HEK293 (cell line): Measurements from ENCODE around the gene MARK3.

Experiments
- CTCF ChIA-PET: fragments of 350-600 bp; formaldehyde crosslinking; extraction: SDS; loops from one replicate; lab custom pipeline; 2021; ENCODE audit warnings: antibody characterized with exemption; lab: Yijun Ruan, JAX
- POLR2A ChIA-PET: fragments of 300-600 bp; formaldehyde crosslinking; extraction: SDS; loops from one replicate; lab custom pipeline; 2020; ENCODE audit warnings: antibody characterized with exemption, inconsistent platforms; lab: Yijun Ruan, JAX
- H3K27ac ChIP-seq: fragments of 200-500 bp; sonication (Bioruptor generic); 2 replicates; pipeline ENCODE4 v1.5.1; 2014; ENCODE audit warnings: low read depth, low read length, control low read depth, inconsistent platforms; ENCODE audit errors: extremely low read depth
- H3K36me3 ChIP-seq, 2 experiments: fragments of 200-500 bp in 1 of 2; sonication (Bioruptor generic) in 1 of 2; 1 replicate in 1 of 2; 2 replicates in 1 of 2; pipeline ENCODE4 v1.5.1; 2014 to 2017; ENCODE audit warnings: inconsistent platforms in 2 of 2, low read length in 2 of 2; ENCODE audit not compliant: control insufficient read depth in 2 of 2, insufficient read depth in 1 of 2
- H3K4me1 ChIP-seq: fragments of 200-500 bp; sonication (Bioruptor generic); 2 replicates; pipeline ENCODE4 v1.5.1; 2014; ENCODE audit warnings: mild to moderate bottlenecking, low read length, inconsistent platforms; ENCODE audit not compliant: control insufficient read depth, insufficient read depth
- H3K4me3 ChIP-seq: 2 replicates; pipeline ENCODE4 v1.5.1; 2011; ENCODE audit warnings: low read depth, mild to moderate bottlenecking, control low read depth, low read length, moderate library complexity
- H3K9me3 ChIP-seq: fragments of 200-500 bp; sonication (Bioruptor generic); 2 replicates; pipeline ENCODE4 v1.5.1; 2014; ENCODE audit warnings: low read depth, low read length, inconsistent platforms; ENCODE audit not compliant: control insufficient read depth, insufficient read depth
- BCL11B ChIP-seq: fragments of 450-650 bp; formaldehyde crosslinking; IDR thresholded peaks from 2 replicates; pipeline ENCODE4 v1.5.1; 2016; ENCODE audit warnings: low read depth, missing biosample characterization, missing genetic modification characterization
- FEZF1 ChIP-seq: fragments of 450-650 bp; formaldehyde crosslinking; IDR thresholded peaks from 2 replicates; pipeline ENCODE4 v1.5.1; 2016; ENCODE audit warnings: missing biosample characterization, missing genetic modification characterization
- HOXA7 ChIP-seq: sonication (generic); formaldehyde crosslinking; IDR thresholded peaks from 2 replicates; pipeline ENCODE4 v1.8.1; 2022; ENCODE audit warnings: missing genetic modification reagents, borderline replicate concordance
- PRDM4 ChIP-seq: fragments of 450-650 bp; formaldehyde crosslinking; IDR thresholded peaks from 2 replicates; pipeline ENCODE4 v1.5.1; 2017; ENCODE audit warnings: missing biosample characterization, missing genetic modification characterization
- REPIN1 ChIP-seq: fragments of 450-650 bp; formaldehyde crosslinking; IDR thresholded peaks from 2 replicates; pipeline ENCODE4 v1.5.1; 2017; ENCODE audit warnings: missing biosample characterization, missing genetic modification characterization, low read depth
- SCRT1 ChIP-seq: fragments of 450-650 bp; formaldehyde crosslinking; IDR thresholded peaks from 2 replicates; pipeline ENCODE4 v1.5.1; 2016; ENCODE audit warnings: missing biosample characterization, missing genetic modification characterization, borderline replicate concordance
- SCRT2 ChIP-seq: fragments of 450-650 bp; formaldehyde crosslinking; IDR thresholded peaks from 2 replicates; pipeline ENCODE4 v1.5.1; 2016; ENCODE audit warnings: missing biosample characterization, missing genetic modification characterization
- SP2 ChIP-seq: fragments of 450-650 bp; formaldehyde crosslinking; IDR thresholded peaks from 2 replicates; pipeline ENCODE4 v1.5.1; 2016; ENCODE audit warnings: missing biosample characterization, missing genetic modification characterization
- TRIM28 ChIP-seq: IDR thresholded peaks from 2 replicates; pipeline ENCODE4 v1.6.1; 2011; ENCODE audit warnings: low read length, control low read depth, borderline replicate concordance
- TSHZ1 ChIP-seq: fragments of 450-650 bp; formaldehyde crosslinking; IDR thresholded peaks from 2 replicates; pipeline ENCODE4 v1.5.1; 2016; ENCODE audit warnings: missing biosample characterization, missing genetic modification characterization, borderline replicate concordance
- ZFP69B ChIP-seq: fragments of 450-650 bp; formaldehyde crosslinking; IDR thresholded peaks from 2 replicates; pipeline ENCODE4 v1.5.1; 2016; ENCODE audit warnings: missing biosample characterization, missing genetic modification characterization
- ZNF146 ChIP-seq: fragments of 450-650 bp; formaldehyde crosslinking; IDR thresholded peaks from 2 replicates; pipeline ENCODE4 v1.5.1; 2016; ENCODE audit warnings: missing biosample characterization, missing genetic modification characterization
- ZNF16 ChIP-seq: fragments of 450-650 bp; formaldehyde crosslinking; IDR thresholded peaks from 2 replicates; pipeline ENCODE4 v1.5.1; 2016; ENCODE audit warnings: low read depth, missing biosample characterization, missing genetic modification characterization
- ZNF169 ChIP-seq: fragments of 450-650 bp; formaldehyde crosslinking; IDR thresholded peaks from 2 replicates; pipeline ENCODE4 v1.5.1; 2016; ENCODE audit warnings: missing biosample characterization, missing genetic modification characterization
- ZNF2 ChIP-seq: fragments of 450-650 bp; formaldehyde crosslinking; IDR thresholded peaks from 2 replicates; pipeline ENCODE4 v1.5.1; 2016; ENCODE audit warnings: missing biosample characterization, missing genetic modification characterization
- ZNF223 ChIP-seq: fragments of 450-650 bp; formaldehyde crosslinking; IDR thresholded peaks from 2 replicates; pipeline ENCODE4 v1.5.1; 2016; ENCODE audit warnings: missing biosample characterization, missing genetic modification characterization
- ZNF23 ChIP-seq: fragments of 450-650 bp; formaldehyde crosslinking; IDR thresholded peaks from 2 replicates; pipeline ENCODE4 v1.5.1; 2016; ENCODE audit warnings: missing biosample characterization, missing genetic modification characterization, borderline replicate concordance
- ZNF350 ChIP-seq: fragments of 450-650 bp; formaldehyde crosslinking; IDR thresholded peaks from 2 replicates; pipeline ENCODE4 v1.5.0; 2017; ENCODE audit warnings: missing biosample characterization, mild to moderate bottlenecking, missing genetic modification characterization
- ZNF558 ChIP-seq: fragments of 450-650 bp; formaldehyde crosslinking; IDR thresholded peaks from 2 replicates; pipeline ENCODE4 v1.5.1; 2016; ENCODE audit warnings: missing biosample characterization, missing genetic modification characterization
- ZNF677 ChIP-seq: fragments of 450-650 bp; IDR thresholded peaks from 2 replicates; pipeline ENCODE4 v1.5.0; 2018; ENCODE audit warnings: missing biosample characterization, mild to moderate bottlenecking, missing genetic modification characterization, moderate library complexity
- ZNF707 ChIP-seq: fragments of 450-650 bp; formaldehyde crosslinking; IDR thresholded peaks from 2 replicates; pipeline ENCODE4 v1.5.1; 2016; ENCODE audit warnings: missing biosample characterization, missing genetic modification characterization
- ZNF76 ChIP-seq: fragments of 450-650 bp; formaldehyde crosslinking; IDR thresholded peaks from 2 replicates; pipeline ENCODE4; 2016; ENCODE audit warnings: low read depth, missing biosample characterization, missing genetic modification characterization, borderline replicate concordance
- ZSCAN23 ChIP-seq: fragments of 450-650 bp; formaldehyde crosslinking; IDR thresholded peaks from 2 replicates; pipeline ENCODE4 v1.5.1; 2016; ENCODE audit warnings: missing biosample characterization, missing genetic modification characterization
- TF ChIP-seq, protein P1 (sequence below): fragments of 450-650 bp; formaldehyde crosslinking; IDR thresholded peaks from 2 replicates; pipeline ENCODE4 v1.5.1; 2016; ENCODE audit warnings: missing biosample characterization, missing genetic modification characterization
- TF ChIP-seq, protein P2 (sequence below): sonication (generic); formaldehyde crosslinking; IDR thresholded peaks from 2 replicates; pipeline ENCODE4 v1.8.1; 2022; ENCODE audit warnings: mild to moderate bottlenecking, moderate library complexity, missing genetic modification reagents

The MARK3 gene

GRCh38 chr14:103548463-103549351 lies 163.5 kb downstream of the MARK3 start:
- no peaks in the 10 kb centered on the region for H3K36me3 ChIP-seq
- TF ChIP-seq, protein P1, sequence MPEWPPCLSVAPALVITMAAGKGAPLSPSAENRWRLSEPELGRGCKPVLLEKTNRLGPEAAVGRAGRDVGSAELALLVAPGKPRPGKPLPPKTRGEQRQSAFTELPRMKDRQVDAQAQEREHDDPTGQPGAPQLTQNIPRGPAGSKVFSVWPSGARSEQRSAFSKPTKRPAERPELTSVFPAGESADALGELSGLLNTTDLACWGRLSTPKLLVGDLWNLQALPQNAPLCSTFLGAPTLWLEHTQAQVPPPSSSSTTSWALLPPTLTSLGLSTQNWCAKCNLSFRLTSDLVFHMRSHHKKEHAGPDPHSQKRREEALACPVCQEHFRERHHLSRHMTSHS (tag by site-specific recombination), result no peak
- TF ChIP-seq SCRT1 (tag by site-specific recombination), result peak; percentile 76
- TF ChIP-seq ZNF169, result no peak
- no peak for TF ChIP-seq FEZF1 (tag by site-specific recombination)
- TF ChIP-seq PRDM4 (tag by site-specific recombination), result no peak
- peak; percentile 47; the same call in 1 of the 2 replicates for TF ChIP-seq SCRT2
- TF ChIP-seq HOXA7 (CRISPR knock-in tag), result no peak
- no peak for TF ChIP-seq ZFP69B (tag by site-specific recombination)
- TF ChIP-seq TRIM28, result no peak
- no peak for TF ChIP-seq REPIN1 (tag by site-specific recombination)
- TF ChIP-seq, all 188 proteins: peak for 2

DNA sequence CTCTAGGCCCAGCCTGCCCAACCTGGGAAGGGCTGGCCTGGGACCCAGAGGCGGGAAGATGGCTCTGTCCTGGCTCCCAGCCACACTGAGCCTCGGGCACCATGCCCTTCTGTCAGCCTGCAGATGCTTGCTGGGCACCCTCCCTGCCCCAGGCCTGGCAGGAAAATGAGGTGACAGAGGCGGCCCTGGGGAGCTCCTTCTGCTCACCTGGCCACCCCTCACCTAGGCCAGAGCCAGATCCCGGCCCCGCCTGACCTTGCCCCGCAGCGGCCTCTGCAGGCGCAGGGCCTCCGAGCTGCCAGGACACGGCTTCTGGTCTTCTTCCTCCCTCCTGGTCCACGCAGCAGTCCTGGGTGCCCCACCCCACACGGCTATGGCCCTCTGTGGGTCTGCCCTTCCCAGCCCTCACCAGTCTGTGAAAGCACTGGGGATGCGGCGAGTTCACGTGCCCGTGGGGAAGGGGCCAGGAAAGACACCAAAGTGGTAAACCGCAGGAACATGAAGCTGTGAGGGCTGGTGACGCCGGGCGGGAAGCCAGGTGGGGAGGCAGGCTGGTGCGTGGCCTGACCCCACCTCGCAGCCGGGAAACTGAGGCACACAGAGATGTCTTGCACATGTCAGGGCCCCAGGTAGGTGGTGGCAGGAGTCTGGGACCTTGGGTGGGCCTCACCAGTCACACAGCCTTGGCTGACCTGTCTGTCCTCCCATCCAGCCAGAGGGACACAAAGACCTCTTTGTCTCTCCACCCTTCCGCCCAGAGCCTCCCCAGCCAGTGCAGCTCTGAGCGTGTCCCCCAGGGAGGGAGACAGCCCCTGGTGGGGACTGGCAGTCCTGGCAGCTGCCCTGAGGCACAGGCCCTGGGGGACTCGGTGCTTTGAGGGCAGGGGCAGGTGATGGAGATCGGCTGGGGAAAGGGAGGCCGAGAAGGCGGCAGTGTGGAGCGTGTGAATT lies 164.4 kb downstream of the MARK3 start:
- no peaks in the 10 kb centered on the region for H3K36me3 ChIP-seq
- TF ChIP-seq ZNF23 (no peak), ZNF677 (tag by site-specific recombination) (no peak), ZNF76 (tag by site-specific recombination) (no peak), ZNF223 (tag by site-specific recombination) (no peak), ZNF2 (tag by site-specific recombination) (no peak), ZSCAN23 (no peak), ZNF146 (tag by site-specific recombination) (no peak), ZNF16 (tag by site-specific recombination) (no peak), TSHZ1 (no peak), ZNF707 (tag by site-specific recombination) (no peak), ZNF558 (tag by site-specific recombination) (no peak), SP2 (tag by site-specific recombination) (no peak), BCL11B (tag by site-specific recombination) (no peak), ZNF350 (tag by site-specific recombination) (no peak)
- TF ChIP-seq, protein P2, sequence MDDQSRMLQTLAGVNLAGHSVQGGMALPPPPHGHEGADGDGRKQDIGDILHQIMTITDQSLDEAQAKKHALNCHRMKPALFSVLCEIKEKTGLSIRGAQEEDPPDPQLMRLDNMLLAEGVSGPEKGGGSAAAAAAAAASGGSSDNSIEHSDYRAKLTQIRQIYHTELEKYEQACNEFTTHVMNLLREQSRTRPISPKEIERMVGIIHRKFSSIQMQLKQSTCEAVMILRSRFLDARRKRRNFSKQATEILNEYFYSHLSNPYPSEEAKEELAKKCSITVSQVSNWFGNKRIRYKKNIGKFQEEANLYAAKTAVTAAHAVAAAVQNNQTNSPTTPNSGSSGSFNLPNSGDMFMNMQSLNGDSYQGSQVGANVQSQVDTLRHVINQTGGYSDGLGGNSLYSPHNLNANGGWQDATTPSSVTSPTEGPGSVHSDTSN (CRISPR knock-in tag), result no peak
- no peaks in the 10 kb centered on the region; the same call in 1 of the 2 replicates for H3K4me1 ChIP-seq
- ChIA-PET POLR2A (no interaction called here), CTCF (interaction anchor here (0.6 to 6.0 kb wide), 4 partner anchors 8 to 50 kb away, joined by 3 to 48 read pairs (median 16); no protein-coding TSS in a partner anchor)
- no peaks in the 10 kb centered on the region for H3K9me3 ChIP-seq
- no peak overlapping the region for H3K27ac ChIP-seq
- no peak overlapping the region for H3K4me3 ChIP-seq

More at GRCh38 chr14:103548463-103549351, 163.5 kb downstream of the MARK3 start:
- POLR2A ChIA-PET, result no interaction called here
- no peak overlapping the region for H3K4me3 ChIP-seq
- no peaks in the 10 kb centered on the region; the same call in 1 of the 2 replicates for H3K4me1 ChIP-seq
- no peak overlapping the region for H3K27ac ChIP-seq
- CTCF ChIA-PET, result interaction anchor here (0.6 to 6.0 kb wide), 6 partner anchors 9 to 251 kb away, joined by 3 to 48 read pairs (median 11); partner anchors contain the start of gene BAG5
- no peaks in the 10 kb centered on the region for H3K9me3 ChIP-seq
